Endothelial cell of umbilical vein (primary cell): ENCODE results near the gene VPS37C. TPM values are rescaled to one million over a fixed set of nuclear protein-coding genes. Genes with fewer than 3 reads are reported as not detected.

Experiments
- BruUV-seq: library from RNA; stranded (reverse); fragments of 400-500 nt; replicated peaks from 2 replicates; lab custom pipeline; 2021; lab: Mats Ljungman, UMichigan
- CTCF ChIA-PET: fragments of 300-600, 350-600 bp; sonication (Branson Sonifier 250); formaldehyde crosslinking; loops from one replicate; lab custom pipeline; 2021; ENCODE audit warnings: antibody characterized with exemption, inconsistent platforms; lab: Charles Lee
- POLR2A ChIA-PET: fragments of 300-600, 350-600 bp; sonication (Branson Sonifier 250); formaldehyde crosslinking; loops from one replicate; lab custom pipeline; 2021; ENCODE audit warnings: antibody characterized with exemption, inconsistent platforms; lab: Charles Lee
- DNase-seq: peaks from one replicate; pipeline ENCODE4 v3.0.0-alpha.2; 2011; ENCODE audit warnings: low read depth, low spot score
- FAIRE-seq: peaks from 2 replicates; lab custom pipeline; 2011; peaks lifted over from hg19 to GRCh38; lab: Jason Lieb, UNC
- H2AFZ ChIP-seq: 2 replicates; pipeline ENCODE4 v1.6.0; 2012; ENCODE audit warnings: low read depth, low read length, control low read depth, inconsistent platforms
- H3K27ac ChIP-seq: 2 replicates; pipeline ENCODE4 v1.5.1; 2011; ENCODE audit warnings: low read depth, mild to moderate bottlenecking, control low read depth, low read length, moderate library complexity; ENCODE audit not compliant: insufficient read depth
- H3K27me3 ChIP-seq, 2 experiments: 2 replicates each; pipeline versions ENCODE4 v1.6.0 to v1.6.1; 2011; ENCODE audit warnings: low read length in 2 of 2, mixed read lengths in 1 of 2; ENCODE audit not compliant: control insufficient read depth in 2 of 2, insufficient read depth in 2 of 2
- H3K36me3 ChIP-seq, 2 experiments: 2 replicates in 1 of 2; 3 replicates in 1 of 2; pipeline ENCODE4 v1.5.1; 2011; ENCODE audit warnings: low read length in 2 of 2, mild to moderate bottlenecking in 1 of 2, moderate library complexity in 1 of 2; ENCODE audit not compliant: control insufficient read depth in 2 of 2, insufficient read depth in 2 of 2; ENCODE audit errors: extremely low read depth in 1 of 2
- H3K4me1 ChIP-seq: 3 replicates; pipeline ENCODE4 v1.5.1; 2011; ENCODE audit warnings: mild to moderate bottlenecking, low read length; ENCODE audit not compliant: control insufficient read depth, insufficient read depth; ENCODE audit errors: extremely low read depth
- H3K4me2 ChIP-seq: 2 replicates; pipeline ENCODE4 v1.6.1; 2011; ENCODE audit warnings: low read length, control low read depth, mixed read lengths; ENCODE audit not compliant: insufficient read depth
- H3K4me3 ChIP-seq, 3 experiments: fragments of 200-600 bp in 1 of 3; sonication (generic), shearing (Covaris generic) in 1 of 3; replicated peaks in 1 of 3; 2 replicates each; pipeline ENCODE4 v1.5.1; 2011 to 2016; ENCODE audit warnings: control low read depth in 3 of 3, low read length in 3 of 3, mild to moderate bottlenecking in 2 of 3, inconsistent platforms in 1 of 3, low read depth in 1 of 3, moderate library complexity in 1 of 3; ENCODE audit not compliant: insufficient read depth in 1 of 3
- H3K79me2 ChIP-seq: 2 replicates; pipeline ENCODE4 v1.6.0; 2012; ENCODE audit warnings: low read length, inconsistent platforms; ENCODE audit not compliant: control insufficient read depth, insufficient read depth
- H3K9ac ChIP-seq: replicated peaks from 2 replicates; pipeline ENCODE3; 2011; ENCODE audit warnings: low read length, control low read depth; ENCODE audit not compliant: insufficient read depth; ENCODE audit errors: extremely low read depth
- H3K9me1 ChIP-seq: replicated peaks from 3 replicates; pipeline ENCODE4 v1.6.0; 2011; ENCODE audit warnings: mild to moderate bottlenecking, low read length; ENCODE audit not compliant: control insufficient read depth, insufficient read depth; ENCODE audit errors: extremely low read depth
- H3K9me3 ChIP-seq: replicated peaks from 2 replicates; pipeline ENCODE4 v1.5.1; 2012; ENCODE audit warnings: low read length, inconsistent platforms; ENCODE audit not compliant: control insufficient read depth, insufficient read depth
- H4K20me1 ChIP-seq: replicated peaks from 2 replicates; pipeline ENCODE3; 2011; ENCODE audit warnings: mild to moderate bottlenecking, low read length; ENCODE audit not compliant: control insufficient read depth, insufficient read depth; ENCODE audit errors: extremely low read depth
- EZH2 ChIP-seq: IDR thresholded peaks from 2 replicates; pipeline ENCODE4 v1.6.1; 2012; ENCODE audit warnings: borderline replicate concordance, low read depth, mild to moderate bottlenecking, moderate library complexity, low read length, inconsistent platforms; ENCODE audit not compliant: severe bottlenecking
- FOS ChIP-seq: IDR thresholded peaks from 2 replicates; pipeline ENCODE4 v1.6.1; 2011; ENCODE audit warnings: mild to moderate bottlenecking, low read length, moderate library complexity, borderline replicate concordance; ENCODE audit not compliant: insufficient read depth
- GATA2 ChIP-seq: IDR thresholded peaks from 2 replicates; pipeline ENCODE4 v1.7.0; 2011; ENCODE audit warnings: low read depth, mild to moderate bottlenecking, moderate library complexity, mixed read lengths, low read length; ENCODE audit not compliant: insufficient read length, insufficient read depth
- JUN ChIP-seq: IDR thresholded peaks from 2 replicates; pipeline ENCODE4 v1.6.1; 2011; ENCODE audit warnings: borderline replicate concordance, low read depth; ENCODE audit not compliant: insufficient read length, insufficient read depth
- MYC ChIP-seq: IDR thresholded peaks from one replicate; pipeline ENCODE4 v1.6.1; 2011; ENCODE audit warnings: mild to moderate bottlenecking, low read depth, low read length
- POLR2A ChIP-seq: IDR thresholded peaks from 2 replicates; pipeline ENCODE4 v1.6.1; 2012; ENCODE audit warnings: low read depth, mild to moderate bottlenecking, control low read depth, low read length
- POLR2AphosphoS5 ChIP-seq: IDR thresholded peaks from 2 replicates; pipeline ENCODE4 v1.6.1; 2012; ENCODE audit warnings: low read depth, mild to moderate bottlenecking, control low read depth, low read length, moderate library complexity; ENCODE audit not compliant: insufficient read depth
- dilution Hi-C: fragments of 300-500 bp; cut with MboI; formaldehyde crosslinking; loops from one replicate; pipeline ENCODE4 v1.15.0; 2019; ENCODE audit warnings: low sequenced_read_pairs; ENCODE audit not compliant: extremely low pct_ligation_motif_present
- intact Hi-C: fragments of 100-400 bp; cut with micrococcal nuclease; formaldehyde crosslinking; loops from one replicate; pipeline ENCODE4 v1.10.0; 2022
- polyA plus RNA-seq, 4 experiments: library from polyadenylated mRNA; depleted of rRNA in 3 of 4; stranded (reverse) in 3 of 4; unstranded in 1 of 4; fragments of >200 nt; gene quantifications; 2 replicates each; pipeline versions ENCODE4 v1.2.1 to v1.2.3, GENCODE V29; 2011 to 2012; ENCODE audit warnings: missing spikeins in 1 of 4
- total RNA-seq: library from RNA; stranded (reverse); gene quantifications from 2 replicates; pipeline ENCODE4 v1.2.3, GENCODE V29; 2021
- TF ChIP-seq, protein P1 (sequence below): IDR thresholded peaks from 2 replicates; pipeline ENCODE4 v1.6.1; 2011; ENCODE audit not compliant: insufficient read depth, insufficient read length
- TF ChIP-seq, protein P2 (sequence below), 2 donors: IDR thresholded peaks; 1 replicate in 1 of 2; 2 replicates in 1 of 2; pipeline ENCODE4 v1.5.1; 2011; ENCODE audit warnings: low read length in 2 of 2, mild to moderate bottlenecking in 2 of 2, moderate library complexity in 2 of 2, control low read depth in 1 of 2, inconsistent platforms in 1 of 2, low read depth in 1 of 2; ENCODE audit not compliant: insufficient read depth in 1 of 2; ENCODE audit errors: extremely low read depth in 1 of 2

Gene VPS37C
- total and polyA plus RNA-seq, 2 donors (not counting 3 experiments of a cell fraction or from before 2014, with no cell fraction given) = 17.7 to 23.4 TPM

DNA sequence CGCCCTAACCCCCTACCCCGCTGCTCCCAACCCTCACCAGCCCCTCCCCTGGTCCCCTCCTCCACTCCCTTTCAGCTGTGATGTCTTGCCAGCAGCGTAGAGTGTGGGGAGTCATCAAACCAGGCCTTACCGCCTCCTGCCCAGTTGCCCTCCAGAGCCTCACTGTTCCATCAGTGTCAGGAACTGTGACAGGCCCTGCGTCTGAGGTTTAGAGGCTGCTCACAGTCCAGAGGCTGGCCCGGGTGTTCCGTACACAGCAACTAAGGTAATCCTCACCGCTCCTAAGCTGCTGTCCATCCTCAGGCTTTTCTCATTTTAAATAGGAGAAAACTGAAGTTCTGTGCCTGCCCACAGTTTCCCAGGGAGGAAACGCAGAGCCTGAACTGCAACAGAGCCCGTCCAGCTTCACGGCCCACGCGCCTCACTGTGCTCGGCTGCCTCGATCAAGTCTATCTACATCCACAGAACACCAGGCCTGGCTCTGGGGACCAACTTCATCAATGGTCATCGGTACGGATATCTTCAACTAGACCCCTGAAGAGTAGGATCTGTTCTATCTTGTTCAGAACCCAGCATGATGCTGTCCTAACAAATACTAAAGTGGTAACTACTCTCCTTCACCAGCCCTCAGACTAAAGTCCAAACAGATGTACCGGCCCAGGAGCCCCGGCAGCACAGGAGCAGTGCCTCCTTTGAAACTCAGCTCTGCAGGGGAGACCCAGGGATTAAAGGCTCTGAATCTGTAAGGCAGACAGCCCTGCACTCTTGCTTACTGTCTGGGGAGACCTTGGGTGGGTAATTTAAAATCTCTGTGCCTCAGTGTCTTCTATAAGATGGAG is 10.3 kb downstream of the VPS37C start:
- intact Hi-C loops = loop anchor here (5.0 to 10.0 kb wide), 2 partner anchors 316 to 844 kb away; no protein-coding TSS in a partner anchor
- Histone ChIP-seq H3K4me1 (peaks cover 21% of the 10 kb centered on the region), H2AFZ (no peak overlapping the region), H3K4me2 (no peak overlapping the region), H4K20me1 (peaks cover 3% of the 10 kb centered on the region), H3K9me3 (no peaks in the 10 kb centered on the region), H3K27me3 (no peaks in the 10 kb centered on the region), H3K9me1 (no peaks in the 10 kb centered on the region), H3K27ac (no peak overlapping the region), H3K9ac (no peak overlapping the region), H3K4me3 (no peak overlapping the region), H3K79me2 (peaks cover 52% of the 10 kb centered on the region), H3K36me3 (no peaks in the 10 kb centered on the region)
- DNase-seq (no peak), FAIRE-seq (no peak)
- no TSS peak for BruUV-seq
- dilution Hi-C loops = no loop called here
- TF ChIP-seq MYC (no peak), JUN (no peak), FOS (no peak), POLR2AphosphoS5 (no peak), EZH2 (no peak), POLR2A (no peak), GATA2 (no peak)
- TF ChIP-seq, protein P1, sequence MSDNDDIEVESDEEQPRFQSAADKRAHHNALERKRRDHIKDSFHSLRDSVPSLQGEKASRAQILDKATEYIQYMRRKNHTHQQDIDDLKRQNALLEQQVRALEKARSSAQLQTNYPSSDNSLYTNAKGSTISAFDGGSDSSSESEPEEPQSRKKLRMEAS = no peak
- TF ChIP-seq, protein P2, sequence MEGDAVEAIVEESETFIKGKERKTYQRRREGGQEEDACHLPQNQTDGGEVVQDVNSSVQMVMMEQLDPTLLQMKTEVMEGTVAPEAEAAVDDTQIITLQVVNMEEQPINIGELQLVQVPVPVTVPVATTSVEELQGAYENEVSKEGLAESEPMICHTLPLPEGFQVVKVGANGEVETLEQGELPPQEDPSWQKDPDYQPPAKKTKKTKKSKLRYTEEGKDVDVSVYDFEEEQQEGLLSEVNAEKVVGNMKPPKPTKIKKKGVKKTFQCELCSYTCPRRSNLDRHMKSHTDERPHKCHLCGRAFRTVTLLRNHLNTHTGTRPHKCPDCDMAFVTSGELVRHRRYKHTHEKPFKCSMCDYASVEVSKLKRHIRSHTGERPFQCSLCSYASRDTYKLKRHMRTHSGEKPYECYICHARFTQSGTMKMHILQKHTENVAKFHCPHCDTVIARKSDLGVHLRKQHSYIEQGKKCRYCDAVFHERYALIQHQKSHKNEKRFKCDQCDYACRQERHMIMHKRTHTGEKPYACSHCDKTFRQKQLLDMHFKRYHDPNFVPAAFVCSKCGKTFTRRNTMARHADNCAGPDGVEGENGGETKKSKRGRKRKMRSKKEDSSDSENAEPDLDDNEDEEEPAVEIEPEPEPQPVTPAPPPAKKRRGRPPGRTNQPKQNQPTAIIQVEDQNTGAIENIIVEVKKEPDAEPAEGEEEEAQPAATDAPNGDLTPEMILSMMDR (IDR thresholded peaks at IDR 0.05; ENCODE audit: extremely low read depth in 1 of 2, insufficient read depth in 1 of 2, low read depth in 1 of 2, low read length in 2 of 2) = no peak
- POLR2A ChIA-PET = no interaction called here
- CTCF ChIA-PET = interaction anchor here (2.0 to 3.0 kb wide), 2 partner anchors 8 to 21 kb away, joined by 7 to 12 read pairs; no protein-coding TSS in a partner anchor
